NOMO-1 treated with dmso at 0.1 percent for 144 hours (cell line): ENCODE results near the gene CES1.
"Not testable (repeated sequence)": the region's sequence is repeated elsewhere in the genome, so short reads cannot be mapped to it uniquely, and the experiment has no call there.

Experiments
- DNase-seq: peaks from one replicate; lab custom pipeline; 2025; ENCODE audit not compliant: unreplicated experiment; lab: John Stamatoyannopoulos, UW

CES1 gene

DNA sequence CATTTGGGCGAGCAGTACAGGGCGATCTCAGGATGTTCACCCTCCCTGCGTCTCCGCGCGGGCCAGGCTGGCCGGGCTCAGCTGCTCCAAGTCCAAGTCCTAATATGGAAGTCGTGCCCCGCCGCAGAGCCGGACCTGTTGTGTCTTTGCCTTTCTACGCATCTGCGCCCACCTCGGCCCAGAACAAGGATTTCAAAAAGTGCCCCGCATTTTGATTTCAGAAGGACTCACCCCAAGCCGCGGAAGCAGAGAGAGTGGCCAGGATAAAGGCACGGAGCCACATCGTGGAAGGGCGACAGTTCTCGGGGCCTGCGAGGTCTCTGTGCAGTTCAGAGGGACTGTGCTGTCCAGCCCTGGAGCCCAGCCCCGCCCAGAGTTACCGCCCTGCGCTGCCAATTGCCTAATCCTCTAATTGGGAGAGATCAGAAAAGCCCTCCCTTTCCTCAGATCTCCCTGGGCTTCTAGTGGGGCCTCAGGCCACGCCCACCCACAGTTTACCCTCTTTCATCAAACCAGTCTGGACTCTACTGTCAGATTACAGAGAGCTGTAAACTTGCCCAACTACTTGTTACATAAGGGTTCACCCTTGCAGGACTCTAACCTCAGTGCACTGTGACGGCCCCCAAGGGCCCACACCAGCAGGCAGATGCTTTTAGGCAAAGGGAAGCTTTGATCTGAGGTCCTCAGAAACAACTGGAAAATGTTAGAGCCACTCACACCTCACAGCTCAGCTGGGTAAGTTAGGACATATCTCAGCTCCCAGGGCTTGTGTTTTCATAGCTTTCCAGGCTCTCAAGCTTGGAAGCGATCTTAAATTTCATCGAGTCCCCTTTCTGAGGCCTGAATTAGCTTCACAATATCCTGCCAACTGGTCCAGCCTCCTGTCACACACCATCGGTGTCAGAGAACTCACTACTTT is at the start of gene CES1:
CES1 (minus strand) TSS at position 324 of the 919 bp plus-strand sequence; CDS start at position 283, 41 bp downstream.
- DNase-seq = peak; percentile 99

DNA sequence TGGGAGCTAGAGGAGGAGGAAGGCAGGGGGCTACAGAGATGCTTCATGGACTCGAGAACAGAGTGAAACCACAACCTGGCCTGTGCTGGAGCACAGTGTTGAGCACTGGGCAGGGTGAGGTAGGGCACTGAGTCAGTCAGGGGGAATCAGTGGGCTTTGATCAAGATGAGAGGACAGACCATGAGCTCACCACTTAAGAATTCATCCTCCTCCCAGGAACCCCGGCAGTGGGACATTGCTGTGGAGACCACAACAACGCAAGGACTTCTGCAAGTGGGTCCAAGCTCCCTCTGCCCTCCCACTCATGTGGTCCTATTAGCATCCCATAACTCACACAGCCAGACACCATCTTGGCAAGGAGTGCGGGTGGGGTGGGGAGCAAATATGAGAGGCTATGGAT is 44.0 kb upstream of the CES1 start:
- no peak for DNase-seq

DNA sequence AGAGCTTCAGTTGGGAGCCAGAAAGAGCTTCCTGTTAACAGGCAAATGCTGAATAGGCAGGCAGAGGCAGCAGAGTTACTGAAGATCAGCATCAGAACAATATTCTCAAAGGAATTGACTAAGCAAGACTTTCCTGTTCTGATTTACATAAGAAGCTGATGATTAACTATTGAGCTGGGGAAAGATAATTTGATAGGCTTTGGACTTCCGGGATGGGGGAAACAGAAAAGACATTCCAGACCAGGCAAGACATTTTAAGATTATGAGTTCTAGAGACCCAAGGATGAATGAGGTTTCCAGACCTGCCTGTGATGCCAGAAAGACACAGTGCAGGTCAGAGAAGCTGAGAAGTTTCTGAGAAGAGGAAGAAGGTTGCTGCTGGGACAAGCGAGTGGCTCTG is 42.4 kb upstream of the CES1 start, which contains the start of gene CES5A:
CES5A (minus strand) TSS at position 101 of the 400 bp plus-strand sequence. CDS start 152 bp downstream, outside the sequence.
- no peak for DNase-seq

DNA sequence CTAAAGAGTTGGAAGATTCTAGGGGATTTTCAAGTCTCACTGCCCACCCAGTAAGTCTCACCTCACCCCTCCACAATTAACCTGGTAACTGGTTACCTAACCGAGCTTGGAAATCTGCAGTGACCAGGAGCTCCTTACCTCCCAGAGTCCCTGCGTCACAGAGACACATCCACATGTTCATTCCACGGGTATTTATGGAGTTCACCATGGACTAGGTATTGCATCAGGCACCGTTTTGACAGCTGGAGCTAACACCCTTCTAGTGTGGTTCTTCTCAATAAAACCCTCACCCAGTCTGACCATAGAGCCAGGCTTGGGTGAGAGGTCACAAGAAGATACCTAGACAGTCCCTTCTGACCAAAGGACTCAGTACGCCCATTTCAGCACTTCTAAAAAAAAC is 40.2 kb upstream of the CES1 start:
- DNase-seq = no peak

DNA sequence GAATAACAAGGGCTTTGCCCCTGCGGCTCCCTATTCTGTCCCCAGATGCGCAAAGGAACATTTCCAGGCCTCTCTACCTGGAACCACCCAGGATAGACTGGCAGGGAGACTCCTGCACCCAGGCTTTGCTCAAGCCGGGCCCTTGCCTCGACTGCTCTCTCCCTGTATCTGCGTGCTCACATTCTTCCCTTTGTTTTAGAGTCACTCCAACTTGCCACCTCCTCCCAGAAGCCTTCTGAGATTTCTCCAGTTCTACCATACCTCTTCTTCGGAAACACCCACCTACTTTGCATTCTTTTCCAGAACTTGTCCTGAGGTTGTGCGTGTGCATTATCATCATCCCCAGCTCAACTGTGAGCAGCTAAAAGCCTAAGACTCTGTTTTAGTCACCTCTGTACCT is 39.2 kb upstream of the CES1 start:
- no peak for DNase-seq

DNA sequence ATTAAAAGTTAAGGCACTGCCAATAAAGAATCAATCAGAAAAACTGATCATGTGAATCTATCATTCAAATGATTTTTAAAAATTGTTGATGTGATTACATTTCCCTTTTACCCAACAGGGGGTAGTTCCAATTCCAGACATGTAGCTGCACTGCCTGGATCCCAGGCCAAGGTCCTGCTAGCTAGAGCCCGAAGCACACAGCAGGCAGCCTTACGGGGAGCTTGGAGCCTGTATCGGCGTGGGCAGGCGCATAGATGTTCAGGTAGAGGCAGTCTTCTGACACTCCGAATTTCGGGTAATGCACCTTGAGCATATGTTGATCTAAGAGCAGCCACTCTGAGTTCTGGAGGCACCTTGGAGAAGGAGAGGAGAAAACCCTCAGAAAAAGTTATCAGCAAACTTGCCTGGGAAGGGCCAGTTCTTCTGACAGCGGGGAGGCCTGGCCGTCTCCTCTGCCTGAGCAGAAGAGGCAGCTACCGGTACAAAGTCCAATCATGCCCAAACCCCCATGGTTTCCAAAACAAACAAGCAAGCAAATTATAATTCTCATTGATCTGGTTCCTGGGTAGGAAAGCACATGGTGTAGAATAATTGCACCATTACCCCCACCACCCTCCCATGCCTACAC is 38.6 kb upstream of the CES1 start:
- no peak for DNase-seq

DNA sequence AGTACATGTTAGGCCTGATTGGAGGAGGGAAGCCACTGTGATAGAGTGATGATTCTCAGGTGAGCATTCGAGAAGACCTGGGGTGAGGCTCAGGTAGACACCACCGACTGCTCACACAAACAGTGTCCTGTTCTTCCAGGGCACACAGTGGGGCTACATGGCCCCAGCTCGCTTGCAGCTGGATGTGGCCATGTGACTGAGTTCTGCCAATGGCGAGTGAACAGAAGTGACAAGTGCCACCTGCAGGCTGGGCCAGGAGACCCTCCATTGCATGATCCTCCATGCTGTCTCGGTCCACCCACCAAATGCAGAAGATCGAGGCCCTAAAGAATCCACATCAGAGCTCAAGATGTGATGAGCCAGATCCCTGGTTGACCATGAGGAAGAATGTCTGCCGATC is 36.1 kb upstream of the CES1 start:
- no peak for DNase-seq

DNA sequence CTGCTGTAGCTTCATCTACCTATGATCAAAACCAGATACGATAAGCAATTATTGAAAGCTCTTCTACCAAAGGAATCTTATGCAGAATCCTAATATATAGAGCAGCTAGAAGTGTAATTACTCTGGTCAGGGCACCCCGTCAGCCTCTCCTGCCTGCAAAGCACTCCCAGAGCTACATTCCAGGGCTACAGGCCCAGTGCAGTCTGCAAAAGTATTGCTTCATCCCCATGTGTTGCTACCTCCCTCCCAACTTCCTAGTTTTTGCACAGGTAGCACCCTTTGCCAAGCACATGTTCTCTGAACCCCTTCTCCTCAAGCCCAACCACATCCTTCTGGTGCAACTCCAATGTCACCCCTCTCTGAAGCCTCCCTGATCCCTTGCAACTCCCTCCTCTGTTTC is 35.2 kb upstream of the CES1 start:
- no peak for DNase-seq

DNA sequence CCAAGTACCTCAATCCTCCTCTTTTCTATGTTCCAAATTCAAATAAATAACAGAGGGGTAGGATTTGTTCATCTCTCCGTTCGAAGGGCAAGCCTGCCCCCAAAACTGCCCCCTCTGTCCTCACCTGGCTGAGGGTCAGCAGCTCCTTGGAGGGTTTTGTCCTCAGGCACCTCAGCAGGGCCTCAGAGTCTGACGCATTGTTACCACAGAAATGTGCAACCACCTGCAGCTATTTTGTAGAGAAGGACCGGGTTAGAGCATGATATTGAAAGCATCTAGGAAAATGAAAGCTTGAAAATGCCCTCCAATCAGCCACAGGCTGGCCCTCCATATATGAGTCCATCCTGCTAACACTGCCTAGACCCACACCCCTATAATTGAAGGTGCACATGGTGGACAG is 28.4 kb upstream of the CES1 start:
- DNase-seq = no peak

DNA sequence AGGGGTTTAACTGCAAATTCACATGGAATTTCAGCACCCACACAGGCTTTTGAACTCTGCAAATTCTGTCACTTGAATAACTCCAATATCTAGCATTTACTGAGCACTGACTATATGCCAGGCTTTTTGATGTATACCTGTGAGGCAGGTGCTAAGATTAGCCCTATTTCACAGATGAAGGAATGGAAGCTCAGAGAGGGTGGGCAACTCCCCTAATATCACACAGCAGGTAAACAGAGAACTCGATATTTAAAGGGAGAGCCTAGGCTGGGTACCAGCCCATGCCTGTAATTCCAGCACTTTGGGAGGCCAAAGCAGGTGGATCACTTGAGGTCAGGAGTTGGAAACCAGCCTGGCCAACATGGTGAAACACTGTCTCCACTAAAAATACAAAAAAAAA is 24.8 kb upstream of the CES1 start:
- DNase-seq = not testable (repeated sequence)

DNA sequence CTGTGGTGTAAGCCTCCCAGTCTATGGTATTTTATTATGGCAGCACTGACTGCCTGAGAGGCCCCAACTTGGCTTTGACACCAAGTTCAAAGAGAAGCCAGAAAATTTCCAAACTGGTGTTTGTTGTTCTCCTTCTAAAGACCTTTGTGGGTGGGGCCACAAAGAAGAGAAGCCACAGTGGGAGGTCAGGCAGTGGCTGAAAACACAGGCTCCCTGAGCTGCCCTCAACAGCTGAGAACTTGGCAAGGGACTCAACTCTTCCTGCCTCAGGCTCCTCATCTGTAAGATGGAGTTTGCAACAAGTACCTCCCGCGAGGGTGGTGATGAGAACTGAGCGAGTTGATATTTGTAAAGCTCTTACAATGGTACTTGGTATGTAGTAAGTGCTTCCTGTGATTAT is 24.1 kb upstream of the CES1 start:
- no peak for DNase-seq

DNA sequence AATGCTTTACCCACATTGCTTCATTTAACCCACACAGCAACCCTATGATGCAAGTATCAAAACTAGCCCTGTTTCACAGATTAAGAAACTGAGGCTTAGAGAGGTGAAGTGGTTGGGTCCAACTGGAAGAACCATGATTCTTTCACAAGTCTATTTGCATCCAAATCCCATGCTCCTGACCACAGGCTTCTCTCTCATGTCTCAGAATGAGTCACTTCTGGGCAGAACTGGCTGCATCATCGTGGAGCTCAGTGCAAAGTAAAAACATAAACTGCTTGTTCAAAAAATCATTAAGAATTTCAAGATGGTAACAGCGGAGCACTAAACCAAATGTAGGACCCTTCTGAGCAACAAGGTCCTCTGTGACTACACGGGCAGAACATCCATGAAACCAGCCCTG is 20.2 kb upstream of the CES1 start:
- DNase-seq = no peak

DNA sequence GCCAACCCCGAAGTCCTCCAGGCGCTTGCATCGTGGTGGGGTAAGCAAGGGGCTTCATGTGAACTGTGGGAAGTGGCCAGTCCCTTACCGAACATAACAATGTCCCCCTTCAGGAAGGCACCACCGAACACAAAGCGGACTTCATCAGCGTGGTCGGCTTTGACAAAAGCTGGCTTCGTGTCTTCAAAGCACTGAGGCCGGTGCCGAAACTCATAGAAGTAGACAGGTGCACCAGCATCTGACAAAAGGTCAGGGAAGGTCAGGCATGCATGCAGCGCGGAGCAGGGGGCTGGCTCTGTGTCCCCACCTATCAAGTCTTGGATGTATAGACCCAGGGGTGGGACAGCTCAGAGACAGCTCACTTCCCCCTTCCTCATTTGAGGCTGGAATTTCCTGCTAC is 16.6 kb upstream of the CES1 start:
- DNase-seq = no peak

DNA sequence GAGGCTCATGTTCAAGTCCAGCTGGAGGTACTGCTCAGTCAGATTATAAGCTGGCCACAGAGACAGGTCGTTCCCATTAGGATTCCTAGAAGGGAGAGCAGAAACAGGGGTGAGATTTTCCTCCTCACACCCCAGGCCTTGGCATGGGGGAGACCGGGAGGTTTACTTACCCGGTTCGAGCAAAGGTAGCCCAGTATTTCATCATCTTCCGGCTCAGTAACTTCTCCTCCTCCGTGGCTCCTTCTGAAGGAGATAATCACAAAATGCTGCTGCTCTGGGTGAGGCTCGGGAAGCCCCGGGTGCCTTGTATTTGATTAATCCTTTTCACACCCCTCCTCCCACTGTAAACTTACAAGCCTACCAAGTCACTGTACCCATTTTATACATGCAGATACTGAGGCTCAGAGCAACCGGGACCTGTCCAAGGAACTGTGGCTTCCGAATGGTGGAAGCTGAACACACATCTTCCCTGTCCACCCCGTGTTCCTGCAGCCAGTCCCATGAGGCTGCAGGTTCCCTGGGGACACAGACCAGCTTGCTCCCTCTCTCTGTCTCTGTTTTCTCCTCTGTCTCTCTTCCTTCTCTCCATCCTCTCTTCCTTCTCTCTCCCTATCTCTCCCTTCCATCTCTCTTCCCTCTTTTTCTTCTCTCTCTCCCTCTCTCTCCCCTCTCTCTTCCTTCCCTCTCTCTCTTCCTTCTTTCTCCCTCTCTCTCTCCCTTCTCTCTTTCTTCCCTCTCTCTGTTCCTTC is 13.9 kb upstream of the CES1 start:
- no peak for DNase-seq

DNA sequence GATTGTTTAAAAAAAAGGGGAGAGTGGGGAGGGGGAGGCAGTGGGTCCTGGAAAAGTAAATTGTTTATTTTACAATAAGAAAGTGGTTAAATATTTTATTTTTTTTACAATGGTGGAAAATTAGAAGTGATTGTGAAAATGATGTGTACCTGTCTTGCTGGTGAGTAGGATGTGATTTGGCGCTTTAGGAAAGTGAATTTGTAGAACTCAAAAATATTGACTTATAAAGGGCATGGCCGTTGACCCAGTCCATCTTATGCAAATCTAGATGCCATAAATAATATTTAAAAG is 10.2 kb upstream of the CES1 start:
- no peak for DNase-seq

DNA sequence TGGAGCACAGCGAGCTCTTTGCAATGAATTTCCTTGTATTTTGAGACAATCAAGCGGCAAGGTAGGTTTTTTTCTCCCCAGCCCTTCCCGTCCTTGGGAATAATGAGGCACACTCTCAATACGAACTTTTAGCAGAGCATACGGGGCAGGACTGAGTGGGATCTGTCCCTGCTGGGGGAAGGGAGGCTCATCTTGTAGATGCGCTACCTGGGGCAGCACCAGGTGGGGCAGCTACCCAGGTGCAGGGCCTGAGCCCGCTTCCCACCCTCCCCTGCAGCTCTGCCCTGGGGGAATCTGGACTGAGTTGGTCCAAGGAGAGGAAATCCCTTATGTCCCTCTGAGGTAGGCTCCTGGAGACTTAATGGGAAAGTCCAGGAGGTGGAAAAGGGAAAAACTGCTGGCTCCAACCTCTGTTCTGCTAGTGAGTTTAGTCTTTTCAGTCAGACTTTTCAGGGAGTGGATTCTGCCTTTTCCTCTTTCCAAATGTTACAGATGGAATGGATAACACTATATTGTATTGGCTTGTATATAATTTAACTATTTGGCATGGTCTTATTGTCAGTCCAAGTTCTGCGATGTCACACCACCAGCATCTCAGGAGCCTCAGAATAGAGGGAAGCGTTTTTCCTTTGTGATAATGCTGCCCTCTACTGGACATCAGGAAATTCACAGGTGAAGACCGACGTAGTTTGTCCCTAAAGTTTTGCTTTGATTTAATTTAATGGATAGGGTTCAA is 9.6 kb upstream of the CES1 start:
- peak; percentile 16 for DNase-seq

DNA sequence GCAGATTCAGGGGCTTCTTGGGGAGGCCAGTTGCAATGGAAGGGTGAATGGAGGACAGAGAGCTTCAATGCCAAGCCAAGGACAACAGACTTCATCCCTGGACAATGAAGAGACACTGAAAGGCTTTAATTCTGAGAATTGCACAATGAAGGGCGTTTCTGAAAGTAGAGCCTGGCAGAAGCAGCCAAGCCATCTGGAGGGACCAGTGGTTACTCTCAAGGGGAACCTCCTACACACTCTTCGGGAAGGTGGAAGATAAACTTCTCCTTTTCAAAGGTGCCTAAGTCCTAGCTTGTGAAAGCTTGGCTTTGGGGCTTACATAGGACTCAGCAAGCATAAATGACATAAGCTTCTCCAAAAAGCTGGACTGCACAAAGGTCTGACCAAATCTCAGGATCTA is 6.2 kb upstream of the CES1 start:
- peak; percentile 78 for DNase-seq

DNA sequence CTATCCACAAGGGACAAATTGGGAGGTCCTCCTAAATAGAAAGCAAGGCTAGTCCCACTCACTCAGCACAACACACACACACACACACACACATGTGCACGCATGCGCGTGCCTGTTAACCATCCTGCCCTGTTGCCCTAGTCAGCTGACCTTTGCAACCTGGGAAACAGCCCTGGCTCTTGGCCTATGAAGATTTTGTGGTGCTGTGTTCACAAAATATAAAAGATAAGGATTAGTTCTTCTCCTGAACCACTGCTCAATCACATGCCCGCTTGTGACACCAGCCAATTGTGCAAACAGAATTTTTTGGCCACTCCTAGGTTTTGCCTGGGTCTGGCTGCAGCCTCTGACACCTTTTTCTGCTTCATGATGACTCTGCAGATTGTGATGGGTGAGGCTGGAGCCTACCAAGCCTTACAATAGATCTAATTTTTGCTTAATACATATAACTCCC is 3.3 kb upstream of the CES1 start:
- DNase-seq = peak; percentile 59

DNA sequence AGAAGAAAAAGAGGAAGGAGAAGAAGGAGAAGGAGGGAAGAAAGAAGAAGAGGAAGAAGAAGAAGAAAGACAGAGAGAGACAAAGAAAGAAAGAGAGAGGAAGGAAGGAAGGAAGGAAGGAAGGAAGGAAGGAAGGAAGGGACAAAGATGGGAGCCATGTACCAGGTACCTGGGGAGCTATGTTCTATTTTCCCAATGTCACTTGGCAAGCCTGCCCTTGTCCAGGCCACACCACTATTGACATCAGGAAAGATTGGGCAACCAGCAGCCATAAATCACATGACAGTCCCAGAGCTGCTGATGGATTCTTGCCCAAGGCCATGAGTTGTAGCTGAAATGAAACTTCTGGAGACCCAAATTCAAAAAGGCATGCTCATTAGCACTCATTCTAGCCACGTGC is 2.7 kb upstream of the CES1 start:
- peak; percentile 57 for DNase-seq

DNA sequence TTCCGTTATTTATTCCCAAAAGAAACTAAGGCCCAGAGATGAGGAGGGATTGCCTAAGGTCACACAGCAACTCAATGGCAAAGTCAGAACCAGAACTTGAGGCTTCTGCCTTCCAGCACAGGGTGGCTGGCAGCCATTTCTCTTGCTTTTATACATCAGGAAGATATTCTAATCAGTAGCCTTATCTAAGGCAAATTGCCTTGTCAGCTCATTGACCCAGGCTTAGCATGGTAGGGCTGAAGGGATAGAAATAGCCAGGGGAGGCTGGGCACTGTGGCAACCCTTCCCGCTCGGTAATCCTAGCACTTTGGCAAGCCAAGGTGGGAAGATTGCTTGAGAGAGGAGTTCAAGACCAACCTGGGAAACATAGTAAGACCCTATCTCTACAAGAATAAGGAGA is 2.3 kb upstream of the CES1 start:
- not testable (repeated sequence) for DNase-seq

DNA sequence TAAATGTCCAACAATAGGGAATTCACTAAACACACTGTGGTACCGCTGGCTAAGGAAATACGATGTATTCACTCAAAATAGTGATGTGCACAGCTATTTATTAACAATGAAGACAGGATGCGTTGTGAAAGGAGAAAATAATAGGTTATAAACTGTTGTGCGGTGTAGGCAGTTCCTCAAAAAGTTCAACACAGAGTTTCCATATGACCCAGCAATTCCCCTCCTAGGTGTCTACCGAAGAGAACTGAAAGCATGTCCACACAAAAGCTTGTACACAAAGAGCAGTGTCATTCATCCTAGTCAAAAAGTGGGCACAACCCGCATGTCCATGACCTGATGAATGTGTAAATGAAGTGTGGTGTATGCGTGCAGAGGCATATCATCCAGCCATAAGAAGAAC is 1.2 kb upstream of the CES1 start:
- peak; percentile 49 for DNase-seq
